ENCODE results near the gene HAGH. TPM values are rescaled to one million over a fixed set of nuclear protein-coding genes. Genes with fewer than 3 reads are reported as not detected.

The HAGH gene
- total and polyA plus RNA-seq, 9 of the 15 experiments (the other 6 are each of a cell fraction or from before 2014, with no cell fraction given), result 0.46 to 35.1 (median 16.8) TPM

GRCh38 chr16:1808691-1809090 is 17.9 kb downstream of the HAGH start:
- BruUV-seq (replicated peaks), result no TSS peak
- intact Hi-C loops (cut with micrococcal nuclease) (no loop called here), in situ Hi-C loops (cut with MboI) (no loop called here)
- Histone ChIP-seq H3K9me1 (ENCODE audit: control insufficient read depth, insufficient read depth, low read length) (no peaks in the 10 kb centered on the region), H3K27ac (ENCODE audit: extremely low read depth, low read depth, low read length) (no peak overlapping the region), H3K79me2 (ENCODE audit: control insufficient read depth, insufficient read depth, low read length) (no peaks in the 10 kb centered on the region), H3K4me3 (no peak overlapping the region), H3K4me2 (ENCODE audit: insufficient read depth, low read length) (no peak overlapping the region), H3K27me3 (ENCODE audit: control insufficient read depth in 2 of 2, insufficient read depth in 2 of 2, low read length in 2 of 2) (no peaks in the 10 kb centered on the region), H4K20me1 (replicated peaks; ENCODE audit: control insufficient read depth, insufficient read depth, low read length) (no peaks in the 10 kb centered on the region; the same call in 1 of the 2 replicates), H3K9me3 (replicated peaks; ENCODE audit: control insufficient read depth, insufficient read depth, low read depth, low read length) (no peaks in the 10 kb centered on the region), H2AFZ (ENCODE audit: low read depth, low read length) (no peak overlapping the region), H3K4me1 (replicated peaks in 1 of 2; ENCODE audit: control insufficient read depth in 2 of 2, insufficient read depth in 2 of 2, low read length in 2 of 2) (peaks cover 0 to 20% of the 10 kb centered on the region in 2 experiments; a peak in 3 of 5 replicates), H3K36me3 (ENCODE audit: control insufficient read depth, insufficient read depth, low read length) (peaks cover 3% of the 10 kb centered on the region; the same call in 1 of the 3 replicates), H3K9ac (ENCODE audit: insufficient read depth in 1 of 2, low read depth in 2 of 2, low read length in 2 of 2) (no peak overlapping the region)
- DNase-seq (ENCODE audit: extremely low read depth in 1 of 4, low spot score in 3 of 4), result no peak
- FAIRE-seq, result no peak
- TF ChIP-seq CCNT2 (IDR thresholded peaks at IDR 0.05; ENCODE audit: borderline replicate concordance, extremely low read depth, insufficient read length, low read depth, low read length) (no peak), THAP7 (CRISPR knock-in tag; IDR thresholded peaks at IDR 0.05) (no peak), ZBTB26 (CRISPR knock-in tag; IDR thresholded peaks at IDR 0.05) (no peak), ZNF785 (CRISPR knock-in tag; IDR thresholded peaks at IDR 0.05) (no peak), ZNF518B (CRISPR knock-in tag; IDR thresholded peaks at IDR 0.05) (no peak), RBM34 (IDR thresholded peaks at IDR 0.05; ENCODE audit: borderline replicate concordance, insufficient read depth, low read length) (no peak), STAT5B (CRISPR knock-in tag; IDR thresholded peaks at IDR 0.05) (no peak)
- TF ChIP-seq, protein P1, sequence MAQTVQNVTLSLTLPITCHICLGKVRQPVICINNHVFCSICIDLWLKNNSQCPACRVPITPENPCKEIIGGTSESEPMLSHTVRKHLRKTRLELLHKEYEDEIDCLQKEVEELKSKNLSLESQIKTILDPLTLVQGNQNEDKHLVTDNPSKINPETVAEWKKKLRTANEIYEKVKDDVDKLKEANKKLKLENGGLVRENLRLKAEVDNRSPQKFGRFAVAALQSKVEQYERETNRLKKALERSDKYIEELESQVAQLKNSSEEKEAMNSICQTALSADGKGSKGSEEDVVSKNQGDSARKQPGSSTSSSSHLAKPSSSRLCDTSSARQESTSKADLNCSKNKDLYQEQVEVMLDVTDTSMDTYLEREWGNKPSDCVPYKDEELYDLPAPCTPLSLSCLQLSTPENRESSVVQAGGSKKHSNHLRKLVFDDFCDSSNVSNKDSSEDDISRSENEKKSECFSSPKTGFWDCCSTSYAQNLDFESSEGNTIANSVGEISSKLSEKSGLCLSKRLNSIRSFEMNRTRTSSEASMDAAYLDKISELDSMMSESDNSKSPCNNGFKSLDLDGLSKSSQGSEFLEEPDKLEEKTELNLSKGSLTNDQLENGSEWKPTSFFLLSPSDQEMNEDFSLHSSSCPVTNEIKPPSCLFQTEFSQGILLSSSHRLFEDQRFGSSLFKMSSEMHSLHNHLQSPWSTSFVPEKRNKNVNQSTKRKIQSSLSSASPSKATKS (CRISPR knock-in tag; IDR thresholded peaks at IDR 0.05), result no peak
- POLR2A ChIA-PET, result no interaction called here
- ATAC-seq, result no peak
- CTCF ChIA-PET (ENCODE audit: low intra/inter-chr PET ratio), result no interaction called here
- WGBS (ENCODE audit: insufficient coverage, low coverage, missing lambda C conversion rate), result 74% methylated on average over 15 of the region's 18 CpGs

Data from K562 (cell line).